ENCODE measurements around the gene NOP56. TPM values are rescaled to one million over a fixed set of nuclear protein-coding genes. Genes with fewer than 3 reads are reported as not detected.
A peak's percentile ranks its signal among the peaks of the same experiment; 100 is the strongest.

NOP56 gene
- total RNA-seq, 1 donor from 2014 or later: 288 TPM

DNA sequence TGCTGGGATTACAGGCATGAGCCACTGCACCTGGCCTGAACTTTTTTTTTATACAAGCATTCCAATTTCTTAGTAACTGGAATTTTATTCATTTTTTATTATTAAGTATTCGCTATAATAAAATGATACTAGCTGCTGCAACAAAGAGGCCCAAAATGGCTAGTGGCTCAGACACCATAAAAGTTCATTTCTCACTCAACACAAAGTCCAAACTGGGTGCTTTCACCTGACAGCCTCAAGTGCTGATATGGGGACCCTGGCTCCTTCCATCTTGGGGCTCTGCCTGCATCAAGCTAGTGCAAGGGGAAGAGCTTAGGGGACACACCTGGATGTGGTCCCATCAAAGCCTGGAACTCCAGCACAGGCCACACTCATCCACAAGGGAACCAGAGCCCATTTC, 12.2 kb upstream of the NOP56 start:
- Histone ChIP-seq H3F3A (ENCODE audit: low read depth) (no peaks in the 10 kb centered on the region), H3K4me2 (no peak overlapping the region), H4K20me1 (ENCODE audit: low read depth) (no peaks in the 10 kb centered on the region), H3K4me3 (no peak overlapping the region), H3K36me3 (no peaks in the 10 kb centered on the region), H3K4me1 (no peaks in the 10 kb centered on the region), H3K79me2 (ENCODE audit: low read depth) (no peaks in the 10 kb centered on the region), H2AFZ (replicated peaks) (no peak overlapping the region), H3K9ac (no peak overlapping the region), H3K27me3 (peaks cover 10% of the 10 kb centered on the region), H3K9me3 (ENCODE audit: low read depth) (no peaks in the 10 kb centered on the region), H3K27ac (no peak overlapping the region)
- Mint-ChIP-seq H3K27ac (no peak overlapping the region), H3K36me3 (no peaks in the 10 kb centered on the region), H3K27me3 (ENCODE audit: insufficient read depth, low read depth) (peaks cover 3% of the 10 kb centered on the region), H3K9me3 (no peaks in the 10 kb centered on the region), H3K4me1 (no peaks in the 10 kb centered on the region), H3K4me3 (no peak overlapping the region)
- no peak for DNase-seq (ENCODE audit: low spot score)
- TF ChIP-seq EZH2phosphoT487 (IDR thresholded peaks at IDR 0.05): no peak
- TF ChIP-seq EZH2 (IDR thresholded peaks at IDR 0.05): no peak
- TF ChIP-seq, protein P1, sequence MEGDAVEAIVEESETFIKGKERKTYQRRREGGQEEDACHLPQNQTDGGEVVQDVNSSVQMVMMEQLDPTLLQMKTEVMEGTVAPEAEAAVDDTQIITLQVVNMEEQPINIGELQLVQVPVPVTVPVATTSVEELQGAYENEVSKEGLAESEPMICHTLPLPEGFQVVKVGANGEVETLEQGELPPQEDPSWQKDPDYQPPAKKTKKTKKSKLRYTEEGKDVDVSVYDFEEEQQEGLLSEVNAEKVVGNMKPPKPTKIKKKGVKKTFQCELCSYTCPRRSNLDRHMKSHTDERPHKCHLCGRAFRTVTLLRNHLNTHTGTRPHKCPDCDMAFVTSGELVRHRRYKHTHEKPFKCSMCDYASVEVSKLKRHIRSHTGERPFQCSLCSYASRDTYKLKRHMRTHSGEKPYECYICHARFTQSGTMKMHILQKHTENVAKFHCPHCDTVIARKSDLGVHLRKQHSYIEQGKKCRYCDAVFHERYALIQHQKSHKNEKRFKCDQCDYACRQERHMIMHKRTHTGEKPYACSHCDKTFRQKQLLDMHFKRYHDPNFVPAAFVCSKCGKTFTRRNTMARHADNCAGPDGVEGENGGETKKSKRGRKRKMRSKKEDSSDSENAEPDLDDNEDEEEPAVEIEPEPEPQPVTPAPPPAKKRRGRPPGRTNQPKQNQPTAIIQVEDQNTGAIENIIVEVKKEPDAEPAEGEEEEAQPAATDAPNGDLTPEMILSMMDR (IDR thresholded peaks at IDR 0.05): no peak

DNA sequence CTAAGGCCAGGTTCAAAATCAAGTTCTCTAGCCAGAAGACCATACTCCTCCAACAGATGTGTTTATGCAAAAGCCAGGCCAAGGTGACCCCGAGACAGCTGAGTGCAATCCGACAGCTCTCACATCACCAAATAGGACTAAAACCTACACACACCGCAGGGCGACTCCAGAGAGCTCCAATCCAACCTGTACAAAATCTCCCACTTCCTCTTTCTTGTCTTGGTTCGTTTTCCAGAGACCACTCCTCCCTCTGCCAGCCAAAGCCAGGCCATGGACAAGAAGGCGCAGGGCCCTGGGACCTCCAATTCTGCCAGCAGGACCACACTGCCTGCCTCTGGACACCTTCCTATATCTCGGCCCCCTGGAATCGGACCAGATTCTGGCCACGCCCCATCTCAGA, 11.5 kb upstream of the NOP56 start:
- no peaks in the 10 kb centered on the region for H3K36me3 Mint-ChIP-seq
- no peak for DNase-seq (ENCODE audit: low spot score)
- Histone ChIP-seq H3K9ac (no peak overlapping the region), H3K27ac (no peak overlapping the region), H4K20me1 (ENCODE audit: low read depth) (no peaks in the 10 kb centered on the region), H3F3A (ENCODE audit: low read depth) (no peaks in the 10 kb centered on the region), H3K36me3 (no peaks in the 10 kb centered on the region), H3K9me3 (ENCODE audit: low read depth) (no peaks in the 10 kb centered on the region), H3K27me3 (peaks cover 3% of the 10 kb centered on the region), H3K4me1 (no peaks in the 10 kb centered on the region), H3K4me2 (no peak overlapping the region), H3K79me2 (ENCODE audit: low read depth) (no peaks in the 10 kb centered on the region), H2AFZ (replicated peaks) (no peak overlapping the region), H3K4me3 (no peak overlapping the region)
- no peaks in the 10 kb centered on the region for H3K4me1 Mint-ChIP-seq
- TF ChIP-seq EZH2 (IDR thresholded peaks at IDR 0.05): no peak
- no peak overlapping the region for H3K4me3 Mint-ChIP-seq
- H3K9me3 Mint-ChIP-seq: no peaks in the 10 kb centered on the region
- H3K27ac Mint-ChIP-seq: no peak overlapping the region
- peaks cover 3% of the 10 kb centered on the region for H3K27me3 Mint-ChIP-seq (ENCODE audit: insufficient read depth, low read depth)

DNA sequence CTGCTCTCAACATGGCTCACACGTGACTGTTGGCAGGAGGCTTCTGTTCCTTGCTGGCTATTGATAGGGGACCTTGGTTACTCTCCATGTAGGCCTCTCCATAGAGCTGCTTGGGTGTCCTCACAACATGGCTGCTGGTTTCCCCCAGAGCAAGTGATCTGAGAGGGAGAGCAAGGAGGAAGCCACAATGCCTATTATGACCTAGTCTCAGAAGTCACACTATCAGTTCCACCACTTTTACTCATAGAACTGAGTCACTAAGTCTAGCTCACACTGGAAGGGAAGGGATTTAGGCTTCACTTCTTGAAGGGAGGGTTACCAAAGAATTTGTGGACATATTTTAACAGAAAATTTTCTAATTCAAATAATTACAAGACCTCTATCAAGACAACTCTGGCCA, 8.7 kb upstream of the NOP56 start:
- TF ChIP-seq EZH2 (IDR thresholded peaks at IDR 0.05) (no peak), EZH2phosphoT487 (IDR thresholded peaks at IDR 0.05) (no peak)
- TF ChIP-seq, protein P1 (IDR thresholded peaks at IDR 0.05): no peak
- Histone ChIP-seq H3K9ac (no peak overlapping the region), H3K27ac (no peak overlapping the region), H3K79me2 (ENCODE audit: low read depth) (no peaks in the 10 kb centered on the region), H3K4me1 (no peaks in the 10 kb centered on the region), H3K4me2 (no peak overlapping the region), H3K9me3 (ENCODE audit: low read depth) (no peaks in the 10 kb centered on the region), H3F3A (ENCODE audit: low read depth) (peaks cover 4% of the 10 kb centered on the region), H2AFZ (replicated peaks) (no peak overlapping the region), H4K20me1 (ENCODE audit: low read depth) (no peaks in the 10 kb centered on the region), H3K4me3 (no peak overlapping the region), H3K36me3 (no peaks in the 10 kb centered on the region), H3K27me3 (no peaks in the 10 kb centered on the region)
- no peak overlapping the region for H3K4me3 Mint-ChIP-seq
- DNase-seq (ENCODE audit: low spot score): no peak
- no peaks in the 10 kb centered on the region for H3K9me3 Mint-ChIP-seq
- H3K27me3 Mint-ChIP-seq (ENCODE audit: insufficient read depth, low read depth): peaks cover 2% of the 10 kb centered on the region
- H3K27ac Mint-ChIP-seq: no peak overlapping the region
- H3K36me3 Mint-ChIP-seq: no peaks in the 10 kb centered on the region
- H3K4me1 Mint-ChIP-seq: no peaks in the 10 kb centered on the region

DNA sequence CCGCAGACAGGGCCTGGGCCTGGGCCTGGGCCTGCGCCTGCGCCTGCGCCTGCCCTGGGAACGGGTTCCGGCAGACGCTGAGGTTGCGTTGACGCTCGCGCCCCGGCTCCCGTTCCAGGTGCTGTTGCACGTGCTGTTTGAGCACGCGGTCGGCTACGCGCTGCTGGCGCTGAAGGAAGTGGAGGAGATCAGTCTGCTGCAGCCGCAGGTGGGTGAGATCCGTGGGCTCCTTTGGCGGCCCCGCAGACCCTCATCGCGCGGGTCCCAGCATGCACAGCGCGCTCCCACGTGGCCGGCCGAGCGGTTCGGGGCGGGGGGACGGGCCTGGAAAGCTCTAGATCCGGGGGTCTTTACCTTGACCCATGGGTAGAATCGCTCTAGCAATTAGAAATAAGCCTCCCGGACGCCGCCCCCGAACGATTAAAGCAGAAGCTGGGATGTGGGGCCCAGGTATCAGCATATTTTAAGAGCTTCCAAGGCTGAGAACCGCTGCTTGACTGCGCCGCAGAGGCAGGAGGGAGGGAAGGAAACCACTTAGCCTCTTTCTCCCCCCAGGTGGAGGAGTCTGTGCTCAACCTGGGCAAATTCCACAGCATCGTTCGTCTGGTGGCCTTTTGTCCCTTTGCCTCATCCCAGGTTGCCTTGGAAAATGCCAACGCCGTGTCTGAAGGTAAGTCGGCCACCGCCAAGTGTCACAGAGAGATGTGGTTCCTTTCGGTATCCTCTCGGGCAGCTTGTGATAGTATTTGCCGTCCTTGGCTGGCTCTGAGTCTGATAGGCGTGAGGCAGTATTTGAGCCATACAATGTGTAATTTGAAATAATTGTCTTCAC, 508 bp downstream of the NOP56 start:
- H3K79me2 ChIP-seq (ENCODE audit: low read depth): peaks cover 56% of the 10 kb centered on the region
- no peaks in the 10 kb centered on the region for H3K27me3 ChIP-seq
- peak overlapping the region; percentile 83 for H3K4me3 ChIP-seq
- Mint-ChIP-seq H3K9me3 (no peaks in the 10 kb centered on the region), H3K36me3 (peaks cover 32% of the 10 kb centered on the region), H3K4me1 (peaks cover 17% of the 10 kb centered on the region), H3K4me3 (peak overlapping the region; percentile 91), H3K27me3 (ENCODE audit: insufficient read depth, low read depth) (no peaks in the 10 kb centered on the region), H3K27ac (no peak overlapping the region)
- peak overlapping the region; percentile 98 for H3K4me2 ChIP-seq
- H2AFZ ChIP-seq (replicated peaks): no peak overlapping the region
- H4K20me1 ChIP-seq (ENCODE audit: low read depth): peaks cover 51% of the 10 kb centered on the region
- TF ChIP-seq, protein P1 (IDR thresholded peaks at IDR 0.05): no peak
- TF ChIP-seq EZH2 (IDR thresholded peaks at IDR 0.05): no peak
- no peak for TF ChIP-seq EZH2phosphoT487 (IDR thresholded peaks at IDR 0.05)
- DNase-seq (ENCODE audit: low spot score): peak; percentile 36
- peaks cover 73% of the 10 kb centered on the region for H3F3A ChIP-seq (ENCODE audit: low read depth)
- peaks cover 22% of the 10 kb centered on the region for H3K4me1 ChIP-seq
- peak overlapping the region; percentile 51 for H3K9ac ChIP-seq
- H3K36me3 ChIP-seq: no peaks in the 10 kb centered on the region
- no peak overlapping the region for H3K27ac ChIP-seq
- H3K9me3 ChIP-seq (ENCODE audit: low read depth): no peaks in the 10 kb centered on the region
